CD8-positive, alpha-beta memory T cell (primary cell): Measurements from ENCODE around the gene ANKRD27. TPM values are rescaled to one million over a fixed set of nuclear protein-coding genes. Genes with fewer than 3 reads are reported as not detected.
"Not testable (repeated sequence)": the region's sequence is repeated elsewhere in the genome, so short reads cannot be mapped to it uniquely, and the experiment has no call there.

Experiments
- CTCF ChIA-PET: fragments of 350-600 bp; sonication (Branson Sonifier 250); formaldehyde crosslinking; loops from one replicate; lab custom pipeline; 2021; ENCODE audit warnings: antibody characterized with exemption; lab: Charles Lee
- POLR2A ChIA-PET: fragments of 350-600 bp; sonication (Branson Sonifier 250); formaldehyde crosslinking; loops from one replicate; lab custom pipeline; 2021; ENCODE audit warnings: antibody characterized with exemption; lab: Charles Lee
- DNase-seq, 5 donors: peaks; one replicate each; pipeline versions ENCODE4 v3.0.0 to v3.0.0-alpha.2; 2020 to 2022; ENCODE audit warnings: mixed read lengths in 1 of 5
- H3K27ac ChIP-seq: one replicate; pipeline ENCODE4 v1.7.0; 2013; ENCODE audit warnings: low read depth, mild to moderate bottlenecking, low read length, moderate library complexity
- H3K27me3 ChIP-seq: 2 replicates; pipeline ENCODE4 v1.7.0; 2013; ENCODE audit warnings: low read length, mild to moderate bottlenecking; ENCODE audit not compliant: insufficient read depth, poor library complexity, severe bottlenecking
- H3K36me3 ChIP-seq: 2 replicates; pipeline ENCODE4 v1.7.0; 2013; ENCODE audit warnings: mild to moderate bottlenecking, low read length, moderate library complexity; ENCODE audit not compliant: insufficient read depth
- H3K4me1 ChIP-seq: 2 replicates; pipeline ENCODE4 v1.7.0; 2013; ENCODE audit warnings: mild to moderate bottlenecking, low read length, moderate library complexity; ENCODE audit not compliant: insufficient read depth
- H3K4me3 ChIP-seq: 2 replicates; pipeline ENCODE4 v1.7.0; 2013; ENCODE audit warnings: mild to moderate bottlenecking, low read length
- H3K9me3 ChIP-seq: 2 replicates; pipeline ENCODE4 v1.7.0; 2013; ENCODE audit warnings: mild to moderate bottlenecking, low read length
- H3K27ac Mint-ChIP-seq, 8 donors: one replicate each; pipeline ENCODE4 v1.8.0; 2020 to 2021; ENCODE audit warnings: mixed read lengths in 8 of 8, mild to moderate bottlenecking in 6 of 8, inconsistent platforms in 3 of 8, moderate library complexity in 3 of 8
- H3K27me3 Mint-ChIP-seq, 2 donors: one replicate each; pipeline ENCODE4 v1.8.0; 2020 to 2021; ENCODE audit warnings: mixed read lengths in 2 of 2, mild to moderate bottlenecking in 1 of 2, moderate library complexity in 1 of 2
- H3K36me3 Mint-ChIP-seq, 3 donors: one replicate each; pipeline ENCODE4 v1.8.0; 2020 to 2021; ENCODE audit warnings: mixed read lengths in 3 of 3, inconsistent platforms in 1 of 3, mild to moderate bottlenecking in 1 of 3
- H3K4me1 Mint-ChIP-seq, 3 donors: one replicate each; pipeline ENCODE4 v1.8.0; 2020 to 2021; ENCODE audit warnings: mixed read lengths in 3 of 3, inconsistent platforms in 1 of 3, mild to moderate bottlenecking in 1 of 3
- H3K4me3 Mint-ChIP-seq, 7 donors: one replicate each; pipeline ENCODE4 v1.8.0; 2020 to 2021; ENCODE audit warnings: mixed read lengths in 7 of 7, mild to moderate bottlenecking in 6 of 7, moderate library complexity in 4 of 7, inconsistent platforms in 2 of 7
- H3K9me3 Mint-ChIP-seq, 5 donors: one replicate each; pipeline ENCODE4 v1.8.0; 2020 to 2022; ENCODE audit warnings: mixed read lengths in 5 of 5, mild to moderate bottlenecking in 3 of 5, moderate library complexity in 2 of 5, inconsistent platforms in 1 of 5
- polyA plus RNA-seq: library from polyadenylated mRNA; unstranded; fragments of 300-500 nt; fragmentation: Illumina TruSeq; gene quantifications from one replicate; pipeline ENCODE4 v1.2.3, GENCODE V29; 2021
- total RNA-seq, 2 experiments: library from RNA; stranded (reverse); gene quantifications; one replicate each; pipeline ENCODE4 v1.2.3, GENCODE V29; 2021

Gene ANKRD27
- total and polyA plus RNA-seq, 3 experiments from 2014 or later: 31.1 to 42.4 (median 38.0) TPM

DNA sequence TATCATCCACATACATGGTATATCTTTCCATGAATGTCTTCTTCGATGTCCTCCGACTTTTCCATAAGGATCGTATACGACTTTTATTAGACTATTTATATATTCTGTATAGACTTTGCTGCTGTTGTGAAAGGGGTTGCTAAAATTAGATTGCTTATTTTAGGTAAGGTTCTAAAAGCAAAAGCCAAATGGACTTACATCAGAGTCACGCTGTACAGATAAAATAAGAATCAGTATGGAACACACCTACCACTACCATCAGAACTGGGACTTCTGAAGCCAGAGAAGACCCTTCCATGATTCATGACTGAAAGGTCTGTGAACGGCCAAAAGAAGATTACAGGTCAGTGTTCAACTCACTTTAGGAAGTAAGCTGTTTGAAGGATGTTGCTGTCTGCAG, 8.9 kb downstream of the ANKRD27 start:
- H3K9me3 ChIP-seq: no peaks in the 10 kb centered on the region
- peaks cover 25 to 42% (median 27%) of the 10 kb centered on the region in 3 donors for H3K4me1 Mint-ChIP-seq
- H3K27me3 Mint-ChIP-seq: peaks cover 0 to 2% of the 10 kb centered on the region in 2 donors
- ChIA-PET CTCF (no interaction called here), POLR2A (no interaction called here)
- H3K4me3 ChIP-seq: no peak overlapping the region
- H3K36me3 ChIP-seq: peaks cover 3% of the 10 kb centered on the region
- H3K27me3 ChIP-seq: no peaks in the 10 kb centered on the region
- H3K27ac Mint-ChIP-seq: no peak overlapping the region
- no peak for DNase-seq
- no peaks in the 10 kb centered on the region for H3K9me3 Mint-ChIP-seq
- H3K4me1 ChIP-seq: no peaks in the 10 kb centered on the region
- peaks cover 0 to 29% (median 8%) of the 10 kb centered on the region in 3 donors for H3K36me3 Mint-ChIP-seq
- no peak overlapping the region for H3K4me3 Mint-ChIP-seq
- H3K27ac ChIP-seq: no peak overlapping the region

DNA sequence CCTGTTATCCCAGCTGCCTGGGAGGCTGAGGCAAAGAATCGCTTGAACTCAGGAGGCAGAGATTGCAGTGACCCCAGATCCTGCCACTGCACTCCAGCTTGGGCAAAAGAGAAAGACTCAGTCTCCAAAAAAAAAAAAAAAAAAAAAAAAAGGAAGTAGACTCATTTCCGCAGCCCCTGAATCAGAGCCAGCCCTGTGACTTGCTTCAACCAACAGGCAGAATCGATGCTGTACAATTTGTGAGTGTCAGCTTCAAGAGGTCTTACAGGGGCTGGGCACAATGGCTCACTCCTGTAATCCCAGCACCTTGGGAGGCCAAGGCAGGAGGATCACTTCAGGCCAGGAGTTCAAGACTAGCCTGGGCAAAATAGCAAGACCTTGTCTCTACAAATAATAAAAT, 12.8 kb downstream of the ANKRD27 start:
- peaks cover 0 to 38% (median 8%) of the 10 kb centered on the region in 3 donors for H3K36me3 Mint-ChIP-seq
- H3K4me3 Mint-ChIP-seq: no peak overlapping the region
- Histone ChIP-seq H3K4me1 (no peaks in the 10 kb centered on the region), H3K27me3 (no peaks in the 10 kb centered on the region), H3K4me3 (no peak overlapping the region), H3K27ac (no peak overlapping the region), H3K9me3 (no peaks in the 10 kb centered on the region), H3K36me3 (peaks cover 3% of the 10 kb centered on the region)
- no peak overlapping the region for H3K27ac Mint-ChIP-seq
- no peaks in the 10 kb centered on the region for H3K9me3 Mint-ChIP-seq
- no peak for DNase-seq
- ChIA-PET POLR2A (no interaction called here), CTCF (no interaction called here)
- H3K4me1 Mint-ChIP-seq: peaks cover 4 to 23% (median 6%) of the 10 kb centered on the region in 3 donors
- peaks cover 0 to 2% of the 10 kb centered on the region in 2 donors for H3K27me3 Mint-ChIP-seq

GRCh38 chr19:32661318-32661717, 13.7 kb downstream of the ANKRD27 start:
- Histone ChIP-seq H3K27ac (no peak overlapping the region), H3K4me3 (no peak overlapping the region), H3K36me3 (no peaks in the 10 kb centered on the region), H3K4me1 (no peaks in the 10 kb centered on the region), H3K9me3 (no peaks in the 10 kb centered on the region), H3K27me3 (no peaks in the 10 kb centered on the region)
- POLR2A ChIA-PET: no interaction called here
- Mint-ChIP-seq H3K27ac (no peak overlapping the region), H3K36me3 (peaks cover 0 to 40% (median 8%) of the 10 kb centered on the region in 3 donors), H3K4me3 (no peak overlapping the region), H3K27me3 (no peaks in the 10 kb centered on the region), H3K4me1 (peaks cover 4 to 23% (median 6%) of the 10 kb centered on the region in 3 donors), H3K9me3 (no peaks in the 10 kb centered on the region)
- no peak for DNase-seq
- CTCF ChIA-PET: no interaction called here

GRCh38 chr19:32658527-32658926, 16.5 kb downstream of the ANKRD27 start:
- H3K27ac ChIP-seq: no peak overlapping the region
- H3K4me1 ChIP-seq: no peaks in the 10 kb centered on the region
- Mint-ChIP-seq H3K4me1 (peaks cover 0 to 16% (median 6%) of the 10 kb centered on the region in 3 donors), H3K36me3 (peaks cover 0 to 49% (median 9%) of the 10 kb centered on the region in 3 donors), H3K9me3 (no peaks in the 10 kb centered on the region), H3K27ac (no peak overlapping the region), H3K4me3 (no peak overlapping the region), H3K27me3 (no peaks in the 10 kb centered on the region)
- no peaks in the 10 kb centered on the region for H3K9me3 ChIP-seq
- no peak overlapping the region for H3K4me3 ChIP-seq
- no peak for DNase-seq
- ChIA-PET POLR2A (no interaction called here), CTCF (no interaction called here)
- no peaks in the 10 kb centered on the region for H3K36me3 ChIP-seq
- H3K27me3 ChIP-seq: no peaks in the 10 kb centered on the region

DNA sequence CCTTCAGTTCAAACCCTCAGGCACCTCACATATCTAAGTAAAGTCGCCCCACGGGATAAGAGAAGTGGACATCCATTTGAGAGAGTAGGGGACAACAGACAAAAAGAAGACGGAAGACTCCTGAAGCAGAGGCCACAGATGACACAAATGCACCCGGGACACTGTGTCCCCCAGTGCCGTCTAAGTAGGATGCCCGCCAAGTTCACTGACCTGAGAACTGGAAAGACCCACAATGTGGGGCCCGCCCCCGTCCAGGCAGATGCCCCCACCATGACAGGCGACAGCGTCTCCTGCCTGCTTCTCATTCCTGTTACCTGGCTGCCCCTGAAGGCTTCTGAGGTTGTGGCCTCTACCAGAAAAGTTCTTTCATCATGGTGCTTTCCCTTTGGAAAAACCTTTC, 16.9 kb downstream of the ANKRD27 start:
- Histone ChIP-seq H3K9me3 (no peaks in the 10 kb centered on the region), H3K4me3 (no peak overlapping the region), H3K27ac (no peak overlapping the region), H3K36me3 (no peaks in the 10 kb centered on the region), H3K27me3 (no peaks in the 10 kb centered on the region), H3K4me1 (no peaks in the 10 kb centered on the region)
- H3K27ac Mint-ChIP-seq: no peak overlapping the region
- H3K27me3 Mint-ChIP-seq: no peaks in the 10 kb centered on the region
- peaks cover 0 to 52% (median 9%) of the 10 kb centered on the region in 3 donors for H3K36me3 Mint-ChIP-seq
- no peaks in the 10 kb centered on the region for H3K9me3 Mint-ChIP-seq
- DNase-seq: no peak
- peaks cover 0 to 11% (median 6%) of the 10 kb centered on the region in 3 donors for H3K4me1 Mint-ChIP-seq
- H3K4me3 Mint-ChIP-seq: no peak overlapping the region
- ChIA-PET POLR2A (no interaction called here), CTCF (no interaction called here)

- H3K27ac ChIP-seq, H3K4me3 Mint-ChIP-seq, CTCF ChIA-PET, H3K4me1 Mint-ChIP-seq, H3K4me1 ChIP-seq, POLR2A ChIA-PET, H3K36me3 ChIP-seq, H3K27me3 Mint-ChIP-seq, H3K9me3 Mint-ChIP-seq, H3K27ac Mint-ChIP-seq, DNase-seq, H3K9me3 ChIP-seq, H3K4me3 ChIP-seq, H3K27me3 ChIP-seq: not testable (repeated sequence)
- peaks cover 0 to 60% (median 9%) of the 10 kb centered on the region in 3 donors for H3K36me3 Mint-ChIP-seq
Observed at GRCh38 chr19:32656379-32656778, 18.6 kb downstream of the ANKRD27 start.

DNA sequence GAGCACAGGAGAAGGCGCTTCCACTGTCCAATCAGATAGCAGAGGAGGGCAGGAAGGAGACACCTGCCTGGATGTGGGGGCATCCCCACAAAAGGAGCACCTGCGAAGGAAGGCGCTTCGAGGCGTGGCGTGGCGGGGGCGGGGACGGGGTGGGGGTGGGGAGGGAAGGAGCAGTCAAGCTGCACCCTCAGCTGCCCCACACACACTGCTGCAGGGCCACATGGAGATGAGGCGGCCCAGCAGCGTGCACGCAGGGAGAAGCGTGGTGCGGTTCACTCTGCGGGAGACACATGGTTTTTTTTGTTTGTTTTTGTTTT, 21.4 kb downstream of the ANKRD27 start:
- no peak overlapping the region for H3K4me3 ChIP-seq
- H3K9me3 ChIP-seq: no peaks in the 10 kb centered on the region
- no peak overlapping the region for H3K27ac ChIP-seq
- H3K4me3 Mint-ChIP-seq: no peak overlapping the region
- no peaks in the 10 kb centered on the region for H3K27me3 ChIP-seq
- H3K27ac Mint-ChIP-seq: no peak overlapping the region
- no peaks in the 10 kb centered on the region for H3K9me3 Mint-ChIP-seq
- no peaks in the 10 kb centered on the region for H3K4me1 ChIP-seq
- peaks cover 0 to 2% (median 0%) of the 10 kb centered on the region in 3 donors for H3K4me1 Mint-ChIP-seq
- ChIA-PET POLR2A (no interaction called here), CTCF (no interaction called here)
- no peaks in the 10 kb centered on the region for H3K27me3 Mint-ChIP-seq
- no peaks in the 10 kb centered on the region for H3K36me3 ChIP-seq
- DNase-seq: no peak
- H3K36me3 Mint-ChIP-seq: peaks cover 0 to 68% (median 9%) of the 10 kb centered on the region in 3 donors

DNA sequence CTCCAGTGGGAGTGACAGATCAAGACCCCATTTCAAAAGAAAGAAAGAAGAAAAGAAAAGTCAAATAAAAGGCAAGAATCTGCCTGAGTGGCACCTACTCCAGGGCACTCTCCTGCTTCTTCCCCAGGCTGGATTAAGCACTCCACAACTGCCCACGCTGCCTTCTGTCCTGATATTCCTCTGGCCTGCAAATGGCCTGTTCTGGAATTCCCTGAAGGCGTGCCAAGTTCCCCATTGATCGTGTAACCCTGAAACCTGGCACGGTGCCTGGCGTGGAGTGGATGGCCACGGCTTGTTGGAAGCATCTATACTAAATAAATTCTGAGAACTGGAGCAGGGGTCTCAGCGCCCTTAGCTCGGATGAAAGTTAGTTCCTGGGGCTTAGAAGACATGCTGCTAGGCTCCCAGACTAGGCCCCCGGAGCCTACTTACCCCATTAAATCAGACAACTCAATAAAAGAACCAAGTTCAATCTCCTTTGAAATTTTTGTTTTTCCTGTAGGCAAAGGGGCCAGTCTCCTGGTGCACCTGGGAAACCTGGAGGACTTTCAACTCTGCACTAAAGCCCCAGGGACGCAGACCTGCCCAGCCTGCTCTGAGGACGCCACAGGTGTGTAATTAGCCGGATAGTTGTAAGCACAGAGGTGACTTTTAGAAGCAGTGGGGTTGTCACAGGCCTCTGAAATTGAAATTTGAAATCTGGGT, 21.9 kb downstream of the ANKRD27 start:
- Mint-ChIP-seq H3K36me3 (peaks cover 0 to 68% (median 12%) of the 10 kb centered on the region in 3 donors), H3K4me1 (peaks cover 0 to 2% (median 0%) of the 10 kb centered on the region in 3 donors), H3K27me3 (no peaks in the 10 kb centered on the region), H3K27ac (no peak overlapping the region), H3K4me3 (no peak overlapping the region), H3K9me3 (no peaks in the 10 kb centered on the region)
- Histone ChIP-seq H3K4me3 (no peak overlapping the region), H3K27me3 (no peaks in the 10 kb centered on the region), H3K4me1 (no peaks in the 10 kb centered on the region), H3K36me3 (no peaks in the 10 kb centered on the region), H3K9me3 (no peaks in the 10 kb centered on the region), H3K27ac (no peak overlapping the region)
- ChIA-PET CTCF (no interaction called here), POLR2A (no interaction called here)
- DNase-seq: no peak
